Measurements from ENCODE around the gene EYS. TPM values are rescaled to one million over a fixed set of nuclear protein-coding genes. Genes with fewer than 3 reads are reported as not detected.

Gene EYS
- total RNA-seq, 1 experiment from 2014 or later = not detected

DNA sequence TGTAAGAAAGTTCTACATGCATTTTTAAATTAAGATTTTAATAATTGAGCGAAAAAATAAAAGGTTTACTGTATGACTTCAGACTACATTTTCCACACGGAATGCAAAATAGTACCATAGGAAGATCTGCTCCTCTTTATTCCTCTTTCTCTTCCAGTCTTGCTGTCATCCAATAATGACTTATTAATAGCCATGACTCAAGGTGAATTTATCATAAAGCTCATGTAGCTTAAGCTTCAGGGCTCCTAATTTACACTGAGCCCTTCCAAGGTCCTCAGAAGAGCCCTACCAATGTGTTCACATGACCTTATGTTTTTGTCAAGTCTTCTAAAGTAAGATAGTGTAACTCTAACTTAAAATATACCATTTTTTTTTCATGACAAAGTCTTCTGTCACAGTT lies 1561.4 kb downstream of the EYS start:
- Histone ChIP-seq H3T11ph (ENCODE audit: low read length) (no peak overlapping the region), H2AFZ (ENCODE audit: low read length) (no peak overlapping the region), H3K23ac (ENCODE audit: insufficient read length, low read depth, low read length) (no peak overlapping the region), H3K79me2 (ENCODE audit: insufficient read depth, low read length) (no peaks in the 10 kb centered on the region), H3K79me1 (ENCODE audit: insufficient read depth, low read depth, low read length, poor library complexity, severe bottlenecking) (no peaks in the 10 kb centered on the region), H3K14ac (ENCODE audit: insufficient read depth, low read length) (no peak overlapping the region), H2BK20ac (ENCODE audit: low read depth, low read length, poor library complexity, severe bottlenecking) (no peak overlapping the region), H3K27me3 (ENCODE audit: insufficient read depth, low read length) (no peaks in the 10 kb centered on the region), H4K91ac (ENCODE audit: insufficient read length, low read depth, low read length) (no peak overlapping the region), H3K4ac (ENCODE audit: low read depth, low read length) (no peak overlapping the region), H3K9ac (ENCODE audit: extremely low read depth, insufficient read length, low read length) (no peak overlapping the region), H2BK120ac (ENCODE audit: low read depth, low read length, poor library complexity, severe bottlenecking) (no peak overlapping the region), H2BK12ac (ENCODE audit: insufficient read length, low read depth, low read length) (no peak overlapping the region), H3K56ac (ENCODE audit: insufficient read length, low read depth, low read length) (no peak overlapping the region), H2BK5ac (ENCODE audit: insufficient read length, low read length) (no peak overlapping the region), H3K18ac (ENCODE audit: insufficient read length, low read depth, low read length) (no peak overlapping the region), H3K4me1 (ENCODE audit: insufficient read depth, low read length) (no peaks in the 10 kb centered on the region), H3K9me3 (ENCODE audit: control insufficient read depth, low read depth, low read length) (no peaks in the 10 kb centered on the region), H4K5ac (ENCODE audit: insufficient read length, low read depth, low read length) (no peak overlapping the region), H2AK5ac (ENCODE audit: insufficient read length, low read length) (no peak overlapping the region), H4K8ac (replicated peaks; ENCODE audit: insufficient read length, low read depth, low read length) (no peak overlapping the region), H3K4me2 (ENCODE audit: insufficient read depth, insufficient read length, low read length) (no peak overlapping the region), H2BK15ac (ENCODE audit: low read depth, low read length) (no peak overlapping the region), H4K20me1 (ENCODE audit: control insufficient read depth, insufficient read depth, insufficient read length) (no peaks in the 10 kb centered on the region), H3K23me2 (ENCODE audit: insufficient read length, low read depth, low read length, poor library complexity, severe bottlenecking) (no peaks in the 10 kb centered on the region), H3K27ac (ENCODE audit: insufficient read length, low read depth, low read length) (no peak overlapping the region)
- H3K27me3 Mint-ChIP-seq (ENCODE audit: low read depth) = no peaks in the 10 kb centered on the region; the same call in none of the 2 replicates
- TF ChIP-seq CTCF (conservative IDR thresholded peaks at IDR 0.05) = no peak
- DNase-seq = no peak
- H3K4me3 Mint-ChIP-seq = no peak overlapping the region
- H3K27ac Mint-ChIP-seq = no peak overlapping the region
- H3K9me3 Mint-ChIP-seq = no peaks in the 10 kb centered on the region
- no CpG with 5 or more reads among the region's 2 CpGs for WGBS (ENCODE audit: extremely low coverage, insufficient read length, low lambda C conversion rate)
- no peaks in the 10 kb centered on the region for H3K4me1 Mint-ChIP-seq
- H3K36me3 Mint-ChIP-seq (ENCODE audit: insufficient read depth in 1 of 3, low read depth in 3 of 3) = no peaks in the 10 kb centered on the region
